GM12865 (cell line): ENCODE data around the gene LETMD1.

ENCODE experiments used
- DNase-seq: peaks from one replicate; pipeline ENCODE4 v3.0.0; 2010; ENCODE audit warnings: low read depth
- H3K4me3 ChIP-seq: 2 replicates; pipeline ENCODE4 v1.5.1; 2011; ENCODE audit warnings: mild to moderate bottlenecking, low read depth, low read length, control low read depth
- CTCF ChIP-seq: IDR thresholded peaks from 2 replicates; pipeline ENCODE4 v1.5.1; 2011; ENCODE audit warnings: low read length, control low read depth, low read depth, inconsistent platforms; ENCODE audit not compliant: insufficient read depth; ENCODE audit errors: missing control alignments

Gene LETMD1

GRCh38 chr12:51108136-51108535 lies 60.0 kb downstream of the LETMD1 start:
- H3K4me3 ChIP-seq: no peak overlapping the region
- no peak for DNase-seq
- no peak for TF ChIP-seq CTCF
